Left kidney (tissue), 8 donors: ENCODE results near the gene KLK10. TPM values are rescaled to one million over a fixed set of nuclear protein-coding genes. Genes with fewer than 3 reads are reported as not detected.

Experiments used
- DNase-seq: peaks from one replicate; pipeline ENCODE4 v3.0.0-alpha.2; 2013
- long read RNA-seq, 8 donors: transcript quantifications; one replicate each; lab custom pipeline, GENCODE V29; 2026
- polyA plus RNA-seq: library from polyadenylated mRNA; unstranded; fragments of 120-200 nt; gene quantifications from one replicate; pipeline ENCODE4 v1.2.1, GENCODE V29; 2013; ENCODE audit not compliant: insufficient read length

The KLK10 gene
- 0.17 TPM for polyA plus RNA-seq
- long read RNA-seq, donor 1 = 0 reads
- long read RNA-seq, donor 2 = 0 reads
- long read RNA-seq, donor 3 = 0 reads
- long read RNA-seq, donor 4 = 0 reads
- long read RNA-seq, donor 5 = 0 reads
- long read RNA-seq, donor 6 = 0 reads
- long read RNA-seq, donor 7 = 0 reads
- long read RNA-seq, donor 8 = 0 reads

- DNase-seq = no peak
Measured at GRCh38 chr19:51019544-51019925, at the start of gene KLK10. TSS of gene KLK10 (minus strand) at chr19:51019709. CDS start at chr19:51019130, 579 bp downstream.

- DNase-seq = no peak
Measured at GRCh38 chr19:51066393-51067186, 47.1 kb upstream of the KLK10 start.

- DNase-seq = no peak
Measured at GRCh38 chr19:51065221-51065960, 45.9 kb upstream of the KLK10 start.

DNA sequence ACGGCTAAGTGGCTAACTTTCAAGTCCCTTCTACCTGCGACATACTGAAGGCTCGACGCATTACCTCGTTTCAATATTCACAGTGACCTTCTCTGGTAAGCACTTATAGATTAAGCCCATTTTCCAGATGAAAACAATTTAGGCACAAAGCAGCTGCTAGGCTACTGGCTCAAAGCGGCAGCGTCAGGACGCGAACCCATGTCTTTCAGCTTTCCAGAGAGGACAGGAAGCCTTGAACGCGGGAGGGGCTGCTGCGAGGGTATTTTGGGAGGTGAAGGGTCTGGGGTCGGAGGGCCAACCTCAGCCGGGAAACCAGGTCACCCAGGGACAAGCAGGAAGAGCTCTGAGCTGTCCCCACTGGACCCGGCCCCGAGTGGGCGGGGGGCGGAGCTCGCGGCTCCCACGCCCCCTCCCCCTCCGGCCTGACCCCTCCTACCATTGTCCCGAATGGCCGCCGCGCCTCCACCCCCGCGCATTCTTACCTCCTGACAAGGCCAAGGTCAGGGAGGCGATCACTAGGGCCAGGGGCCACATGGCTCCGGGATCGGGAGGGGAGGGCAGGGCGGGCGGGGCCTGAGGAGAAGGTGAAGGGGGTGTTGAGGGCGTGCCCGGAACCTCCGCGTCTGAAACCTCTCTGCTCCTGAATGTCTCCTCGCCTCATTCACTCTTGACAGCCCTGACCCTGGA, 45.2 kb upstream of the KLK10 start, which contains the start of gene KLK13:
Gene KLK13, minus strand, starts transcription at position 559 of the 687 bp plus-strand sequence. Its CDS starts 25 bp downstream, at position 534.
- DNase-seq = peak; percentile 10

DNA sequence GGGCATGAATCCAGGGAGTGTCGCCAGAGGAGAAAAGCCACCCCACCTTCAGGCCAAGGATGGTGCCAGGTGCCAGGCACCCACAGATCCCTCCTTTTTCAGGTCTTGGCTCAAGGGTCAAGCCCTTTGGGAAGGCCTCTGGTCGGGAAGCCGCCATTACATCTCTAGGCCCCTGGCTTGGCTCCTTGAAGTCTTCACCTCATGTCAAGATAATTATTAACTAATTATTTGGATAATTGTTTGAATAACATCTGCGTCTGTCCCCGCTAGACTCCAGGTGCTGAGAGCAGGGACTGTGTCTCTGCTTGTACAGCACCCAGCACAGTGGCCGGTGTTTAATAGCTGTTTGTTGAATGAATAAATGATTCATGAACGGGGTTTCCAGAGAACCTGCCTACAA, 44.2 kb upstream of the KLK10 start:
- DNase-seq = no peak

- no peak for DNase-seq
Measured at GRCh38 chr19:51060973-51061372, 41.5 kb upstream of the KLK10 start.

DNA sequence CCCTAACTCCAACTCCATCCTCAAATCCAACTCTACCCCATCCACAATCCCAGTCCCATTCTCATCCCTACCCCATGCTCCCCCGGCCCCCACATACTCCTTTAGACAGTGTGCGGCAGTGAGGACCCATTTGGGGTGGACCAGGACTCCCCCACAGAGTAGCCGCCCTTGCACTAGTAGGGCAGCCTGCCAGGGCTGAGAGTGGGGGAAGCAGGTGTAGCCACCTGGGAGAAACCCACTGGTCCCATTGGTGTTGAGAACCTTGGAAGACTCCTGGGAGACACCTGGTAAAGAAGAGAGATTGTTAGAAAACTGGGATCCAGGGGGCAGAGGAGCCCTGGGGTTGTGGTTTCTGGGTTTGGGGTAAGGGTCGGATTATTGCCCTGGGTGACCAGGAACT, 40.8 kb upstream of the KLK10 start:
- no peak for DNase-seq

- no peak for DNase-seq
Measured at GRCh38 chr19:51059715-51060114, 40.2 kb upstream of the KLK10 start.

DNA sequence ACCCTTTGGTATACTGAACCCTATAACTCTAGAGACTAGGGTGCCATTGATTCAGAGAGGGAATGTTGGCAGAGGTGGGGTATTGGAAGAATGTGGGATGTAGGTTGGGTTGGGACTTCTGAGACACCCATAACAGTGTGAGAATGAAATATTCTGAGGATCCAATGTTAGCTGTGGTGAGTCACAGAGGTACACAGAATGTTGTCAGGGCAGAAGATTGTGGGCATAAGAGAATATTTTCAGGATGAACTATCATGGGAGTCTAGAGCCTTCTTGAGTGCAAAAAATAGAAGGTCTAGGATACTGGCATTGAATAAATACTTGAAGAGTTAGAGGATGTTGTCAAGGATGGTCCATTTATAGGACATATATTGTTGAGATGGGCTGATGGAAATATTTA, 36.4 kb upstream of the KLK10 start:
- DNase-seq = no peak

DNA sequence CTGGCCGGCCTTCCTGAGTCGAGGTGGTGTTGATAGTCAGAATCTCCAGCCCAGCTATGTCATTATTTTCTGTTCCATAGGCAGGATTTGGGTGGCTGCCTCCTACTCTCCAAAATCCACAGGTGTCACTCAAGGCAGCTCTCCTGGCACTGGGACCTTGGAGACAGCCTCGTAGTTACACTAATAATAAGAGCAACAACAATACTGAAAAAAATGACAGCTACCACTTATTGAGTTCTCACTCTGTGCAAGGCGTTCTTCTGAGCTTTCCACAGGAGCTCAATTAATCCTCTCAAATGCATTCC, 27.5 kb upstream of the KLK10 start:
- DNase-seq = no peak

DNA sequence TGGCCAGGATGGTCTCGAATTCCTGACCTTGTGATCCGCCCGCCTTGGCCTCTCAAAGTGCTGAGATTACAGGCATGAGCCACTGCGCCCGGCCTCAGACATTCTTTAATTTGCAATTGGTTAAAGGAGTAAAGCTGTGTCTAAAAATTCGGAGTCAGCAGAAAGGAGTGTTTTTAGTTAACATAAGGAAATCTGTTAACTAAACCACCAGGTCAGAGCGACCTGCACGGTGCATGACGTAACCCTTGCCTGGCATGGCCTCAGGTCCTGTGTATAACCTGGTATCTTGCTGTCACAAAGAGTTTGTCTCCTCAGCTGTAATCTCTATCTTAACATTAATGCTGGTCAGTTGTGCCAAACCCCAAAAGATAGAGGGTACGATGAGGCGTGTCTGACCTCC, 24.8 kb upstream of the KLK10 start:
- DNase-seq = no peak

DNA sequence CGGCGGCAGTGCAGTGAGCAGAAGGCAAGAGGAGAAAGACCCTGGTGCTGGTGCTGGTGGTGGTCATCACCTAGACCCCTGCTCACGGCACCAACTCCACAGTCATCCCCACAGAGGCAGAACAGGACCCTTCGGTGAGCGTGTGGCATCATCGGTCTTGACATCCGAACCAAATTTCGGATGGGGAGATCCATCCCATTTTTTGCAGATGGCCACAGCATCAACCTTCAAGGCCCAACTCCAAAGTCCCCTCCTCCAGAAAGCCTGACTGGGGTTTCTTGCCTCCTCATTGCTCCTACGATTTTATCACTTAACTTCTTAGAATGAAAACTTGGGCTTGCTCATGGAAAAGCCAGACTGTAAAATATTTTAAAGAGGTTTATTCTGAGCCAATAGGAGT, 24.0 kb upstream of the KLK10 start:
- DNase-seq = no peak

DNA sequence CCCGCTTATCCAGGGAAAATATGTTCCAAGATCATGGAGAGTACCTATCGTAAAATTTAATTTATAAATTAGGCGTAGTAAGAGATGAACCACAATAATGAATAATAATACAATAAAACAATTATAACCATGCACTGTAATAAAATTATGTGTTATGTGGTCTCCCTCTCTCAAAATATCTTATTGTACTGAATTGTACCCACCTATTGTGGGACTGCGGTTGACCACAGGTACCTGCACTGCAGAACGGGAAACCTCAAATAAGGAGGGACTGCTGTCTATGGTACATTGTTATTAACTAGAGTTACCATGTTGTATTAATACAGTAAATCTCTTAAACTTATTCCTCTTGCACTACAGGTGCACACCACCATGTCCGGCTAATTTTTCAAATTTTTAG, 20.6 kb upstream of the KLK10 start:
- DNase-seq = no peak

DNA sequence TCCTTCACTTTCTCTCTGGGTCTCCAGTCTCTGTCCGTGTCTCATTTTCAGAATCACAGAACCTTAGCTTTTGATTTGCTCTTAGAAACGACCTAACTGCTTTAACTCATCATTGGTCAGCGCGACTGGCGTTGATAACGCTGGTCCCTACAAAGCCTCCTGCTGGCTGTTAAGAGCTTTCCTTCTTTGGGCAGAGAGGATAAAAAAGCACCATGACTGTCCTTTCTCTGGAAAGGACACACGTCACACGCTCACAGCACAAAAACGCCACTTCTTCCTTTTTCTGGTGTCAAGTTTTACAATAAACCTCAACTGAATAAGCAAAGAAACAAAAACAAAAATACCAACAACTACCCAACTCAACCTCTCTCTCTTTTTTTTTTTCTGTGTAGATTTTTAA, 17.0 kb upstream of the KLK10 start:
- no peak for DNase-seq

DNA sequence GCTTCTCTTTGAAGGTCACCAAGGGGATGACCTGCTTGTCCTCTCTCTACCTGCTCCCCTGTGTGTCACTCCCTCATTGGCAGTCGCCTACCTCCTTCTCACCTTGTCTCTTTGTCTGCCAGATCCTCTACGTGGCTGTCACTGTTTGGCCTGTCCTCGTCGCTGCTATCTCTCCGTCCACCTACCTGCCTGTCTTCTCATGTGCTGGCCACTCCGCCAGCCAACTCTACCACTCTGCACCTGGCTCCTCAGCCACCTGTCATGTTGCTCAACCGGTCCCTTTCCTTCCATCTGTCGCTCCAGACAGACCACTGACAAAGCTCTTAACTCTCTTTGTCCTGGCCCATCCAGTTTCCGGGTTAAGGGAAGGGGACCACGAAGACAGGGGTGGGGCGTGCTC, 15.2 kb upstream of the KLK10 start, which contains the start of gene KLK12:
Gene KLK12, minus strand, starts transcription at position 299 of the 400 bp plus-strand sequence. CDS start 381 bp downstream, outside the sequence.
- DNase-seq = no peak

- DNase-seq = no peak
Measured at GRCh38 chr19:51031880-51032225, 12.3 kb upstream of the KLK10 start.

DNA sequence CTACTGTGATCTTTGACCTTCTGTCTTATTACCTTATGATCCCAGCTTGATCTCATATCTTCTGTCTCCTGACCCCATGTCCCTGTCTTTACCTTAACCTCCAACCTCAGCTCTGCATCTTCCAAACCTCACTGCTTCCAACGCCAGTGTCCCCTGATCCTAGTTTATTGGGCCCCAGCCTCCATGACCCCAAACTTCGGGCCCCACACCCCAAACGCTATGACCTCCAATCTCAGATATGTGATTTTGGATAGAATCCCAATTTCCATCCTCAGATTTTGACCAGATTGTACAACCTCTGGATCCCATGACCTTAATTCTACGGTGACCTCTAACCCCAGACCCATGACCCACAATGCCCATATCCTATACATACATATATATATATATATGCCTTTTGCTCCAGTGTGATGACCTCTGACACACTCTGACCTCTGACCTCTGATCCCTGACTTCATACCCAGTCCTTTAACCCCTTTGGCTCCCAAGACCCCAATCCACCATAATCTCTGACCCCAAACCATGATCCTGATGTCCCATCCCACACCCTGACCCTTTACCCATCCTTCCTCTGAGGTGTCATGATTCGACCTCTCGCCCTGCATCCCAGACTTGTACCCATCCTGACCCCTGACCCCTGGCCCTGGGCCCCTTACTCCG, 11.8 kb upstream of the KLK10 start:
- no peak for DNase-seq

DNA sequence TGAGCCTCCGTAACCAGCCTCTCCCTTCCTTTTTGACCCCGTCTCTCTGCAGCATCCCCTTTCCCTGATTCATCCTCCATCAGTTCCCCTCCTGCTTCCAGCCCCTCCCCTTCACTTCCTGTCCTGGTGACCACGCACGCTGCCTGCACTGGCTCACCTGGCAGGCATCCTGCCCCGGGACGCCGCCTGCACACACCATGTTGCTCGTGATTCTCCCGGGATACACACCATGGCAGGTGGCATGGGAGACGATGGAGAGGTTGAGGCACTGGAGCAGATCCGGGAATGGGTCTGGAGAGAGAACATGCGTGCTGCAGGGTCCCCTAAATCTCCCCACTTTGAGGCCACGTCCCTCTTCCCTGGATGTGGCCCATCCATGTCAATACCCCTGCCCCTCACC, 11.1 kb upstream of the KLK10 start:
- no peak for DNase-seq

DNA sequence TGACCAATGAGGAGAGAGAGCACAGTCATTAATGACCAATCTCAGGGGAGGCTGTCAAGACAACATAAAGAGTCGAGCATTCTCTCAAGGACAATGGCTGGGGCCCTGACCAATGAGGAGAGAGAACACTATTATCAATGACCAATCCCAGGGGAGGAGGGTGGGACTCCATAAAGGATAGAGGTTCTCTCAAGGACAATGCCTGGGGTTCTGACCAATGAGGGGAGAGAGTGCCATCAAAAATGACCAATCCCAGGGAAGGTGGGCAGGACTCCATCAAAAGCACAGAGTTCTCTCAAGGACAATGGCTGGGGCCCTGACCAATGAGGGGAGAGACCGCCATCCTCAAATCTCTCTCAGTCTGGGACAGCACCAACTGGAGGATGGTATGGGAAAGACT, 10.2 kb upstream of the KLK10 start:
- DNase-seq = no peak

DNA sequence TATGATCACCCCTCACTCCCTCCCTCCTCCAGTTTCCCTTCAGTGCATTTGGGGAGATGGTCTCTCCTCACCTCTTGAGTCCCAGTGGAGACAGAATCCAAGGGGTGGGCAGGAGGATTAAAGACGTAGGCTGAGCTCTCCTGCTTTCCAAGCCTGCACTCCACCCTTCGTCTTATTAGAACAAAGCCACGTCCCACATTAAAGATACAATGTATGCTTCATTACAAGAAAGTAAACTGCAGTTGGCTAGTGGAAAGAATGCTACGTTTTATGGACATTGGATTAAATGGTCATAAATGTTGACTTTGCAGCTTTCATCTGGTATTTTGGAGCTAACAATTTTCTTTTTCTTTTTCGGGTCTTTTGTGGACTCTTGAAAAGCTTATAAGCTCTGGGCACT, 8.4 kb upstream of the KLK10 start:
- no peak for DNase-seq

GRCh38 chr19:51027126-51027806, 7.8 kb upstream of the KLK10 start:
- DNase-seq = no peak

GRCh38 chr19:51026554-51026831, 7.0 kb upstream of the KLK10 start, which contains the start of gene KLK11:
TSS of gene KLK11 (minus strand) at chr19:51026616. CDS start at chr19:51025631, 985 bp downstream.
- DNase-seq = no peak
